GM19099 (cell line): Measurements from ENCODE around the gene CPPED1.

ENCODE experiments used
- POLR2A ChIP-seq: IDR thresholded peaks from 3 replicates; pipeline ENCODE4 v1.6.1; 2011; ENCODE audit warnings: low read depth; ENCODE audit not compliant: insufficient read length; ENCODE audit errors: extremely low read depth

The CPPED1 gene

DNA sequence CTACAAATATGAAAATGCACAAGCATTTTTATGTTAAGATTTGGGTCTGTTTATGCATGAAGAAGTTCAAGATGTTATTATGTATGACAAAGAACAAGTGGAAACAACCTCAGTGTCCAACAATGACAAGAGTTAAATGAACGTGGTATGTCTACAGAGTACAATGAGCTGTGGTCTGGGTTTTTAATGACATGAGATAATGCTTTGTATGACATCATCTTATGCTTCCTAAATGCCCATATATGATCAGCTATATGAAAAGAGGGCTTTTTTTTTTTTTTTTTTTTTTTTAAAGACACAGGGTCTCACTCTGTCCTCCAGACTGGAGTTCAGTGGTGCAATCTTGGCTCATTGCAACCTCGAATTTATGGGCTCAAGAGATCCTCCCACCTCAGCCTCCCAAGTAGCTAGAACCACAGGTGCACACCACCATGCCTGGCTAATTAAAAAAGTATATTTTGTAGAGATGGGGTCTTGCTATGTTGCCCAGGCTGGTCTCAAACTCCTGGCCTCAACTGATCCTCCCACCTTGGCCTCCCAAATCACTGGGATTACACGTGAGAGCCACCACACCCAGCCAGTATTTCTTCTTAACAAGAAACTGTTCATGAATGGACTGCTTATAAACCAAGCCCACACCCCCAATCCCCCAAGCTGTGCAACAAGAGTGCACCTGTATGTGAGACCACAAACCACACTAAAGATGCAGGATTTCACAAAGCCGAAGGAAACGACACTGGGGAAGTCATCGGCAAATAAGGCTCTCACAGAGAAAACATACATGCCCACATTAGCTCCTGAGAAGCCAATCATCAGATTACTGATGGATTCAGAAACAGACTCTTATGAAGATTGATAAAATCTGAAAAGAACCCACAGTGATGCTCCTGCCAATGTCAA lies 114.5 kb downstream of the CPPED1 start:
- no peak for TF ChIP-seq POLR2A

DNA sequence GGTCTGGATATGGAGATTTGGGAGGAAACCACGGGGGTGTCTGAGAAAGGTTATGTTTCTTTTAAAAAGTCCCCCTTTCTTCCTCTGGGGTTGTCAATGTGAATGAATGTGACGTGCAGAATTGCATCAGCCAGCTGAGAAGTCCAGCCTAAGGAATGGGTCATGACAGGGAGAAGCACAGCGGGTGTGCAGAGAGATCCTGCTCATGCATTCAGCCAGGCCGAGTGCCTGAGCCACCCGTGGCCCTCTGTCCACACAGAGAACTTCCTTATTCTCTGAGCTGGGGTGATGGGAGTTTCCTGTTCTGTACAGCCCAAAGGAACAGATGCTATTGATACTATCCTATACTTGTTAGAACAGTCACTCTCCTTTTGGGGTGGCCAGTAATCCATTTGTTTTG lies 117.9 kb downstream of the CPPED1 start:
- TF ChIP-seq POLR2A, result no peak

DNA sequence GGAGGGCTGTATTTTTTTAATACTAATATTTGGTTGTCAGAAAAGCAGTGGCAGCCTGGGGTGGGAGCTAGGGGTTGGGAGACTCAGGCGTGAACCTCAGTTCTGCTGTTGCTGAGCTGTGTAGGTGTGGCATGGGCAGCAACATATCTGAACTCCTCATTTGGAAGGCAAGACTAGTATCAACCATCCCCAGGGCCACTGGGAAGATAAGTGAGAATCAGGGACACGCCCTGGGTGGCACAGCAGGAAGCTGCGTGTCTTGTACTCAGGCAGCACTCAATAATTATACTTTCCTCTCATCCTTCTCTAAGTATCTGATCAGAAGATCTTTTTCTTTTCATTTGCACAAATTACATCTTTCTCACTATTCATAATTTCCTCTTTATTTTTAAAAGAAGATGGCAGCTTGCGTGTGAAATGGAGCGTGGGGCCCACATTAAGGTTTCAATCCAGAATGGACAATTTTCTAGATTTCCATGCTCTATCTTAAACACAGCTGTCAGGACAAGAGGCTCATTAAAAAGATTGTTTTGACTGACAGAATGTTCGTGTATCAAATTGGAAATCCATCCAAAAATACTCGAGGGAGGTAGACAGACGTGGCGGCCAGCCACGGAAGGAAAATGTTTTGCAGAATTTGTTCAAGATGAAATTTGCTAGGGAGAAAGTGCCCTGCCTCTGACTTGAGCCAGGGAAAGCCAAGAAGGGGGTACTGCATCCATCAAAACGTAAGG lies 121.1 kb downstream of the CPPED1 start:
- no peak for TF ChIP-seq POLR2A

DNA sequence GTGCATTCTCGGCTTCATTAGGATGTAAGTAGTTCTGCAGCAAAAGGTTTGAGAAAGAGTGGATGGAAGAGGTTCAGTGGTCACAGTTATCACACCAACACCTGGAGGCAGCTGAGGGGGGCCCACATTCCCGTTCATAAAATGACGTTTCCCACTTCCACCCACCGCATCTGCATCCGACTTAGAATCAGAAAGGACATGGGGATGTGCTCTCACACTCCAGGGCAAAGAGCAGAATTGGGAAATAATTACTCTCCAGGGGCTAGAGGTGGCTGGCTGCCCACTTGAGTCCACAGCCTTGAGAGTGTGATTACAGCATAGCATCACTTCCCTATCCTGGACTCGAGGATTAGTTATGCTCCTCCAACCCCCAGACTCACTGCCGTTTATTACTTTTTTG lies 122.0 kb downstream of the CPPED1 start:
- TF ChIP-seq POLR2A, result no peak

DNA sequence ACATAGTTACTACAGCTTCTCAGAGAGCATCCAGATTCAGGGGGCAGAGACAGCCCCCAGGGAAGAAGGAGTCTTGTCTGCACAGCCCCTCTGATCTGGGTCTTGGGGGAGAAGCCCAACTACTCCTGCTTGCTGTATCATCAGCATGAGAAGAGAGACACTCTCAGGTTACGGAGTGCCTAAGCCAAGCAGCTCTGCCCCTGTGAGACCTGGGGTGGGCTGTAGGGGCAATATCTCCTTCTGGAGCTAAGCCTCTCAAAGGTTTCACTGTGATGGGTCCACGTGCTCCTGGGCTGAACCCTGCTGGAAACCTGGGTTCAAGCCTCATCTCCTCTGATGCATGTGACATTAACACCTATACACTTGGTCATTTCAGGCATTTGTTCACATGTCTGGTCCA lies 123.2 kb downstream of the CPPED1 start:
- TF ChIP-seq POLR2A, result no peak

DNA sequence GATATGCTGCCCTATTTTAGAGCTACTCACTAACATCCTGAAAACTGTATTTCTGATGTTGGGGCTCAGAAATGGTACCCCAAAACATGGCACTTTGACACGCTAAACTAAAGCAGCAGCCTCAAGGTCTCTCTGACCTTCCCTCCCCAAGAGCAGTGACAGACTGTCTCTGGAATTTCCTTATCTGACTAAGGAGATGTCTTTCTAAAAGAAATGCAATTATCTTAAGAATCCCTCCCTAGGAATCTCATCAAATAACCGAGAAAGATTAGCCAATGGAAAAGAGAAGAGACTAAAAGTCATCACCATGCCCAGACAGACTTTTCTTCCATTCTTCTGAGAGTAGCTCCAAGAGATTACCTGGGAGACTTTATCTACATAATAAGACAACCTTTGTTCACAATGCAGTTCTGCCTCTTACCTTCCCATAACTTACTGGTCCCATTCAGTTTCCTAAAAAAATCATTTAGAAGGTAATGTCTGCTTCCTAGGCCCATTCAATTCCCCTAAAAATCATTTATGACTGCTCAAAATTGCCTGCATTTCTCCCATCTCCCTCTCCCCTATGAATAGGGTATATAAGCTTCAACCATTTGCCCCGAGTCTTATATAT lies 123.9 kb downstream of the CPPED1 start:
- TF ChIP-seq POLR2A, result no peak

DNA sequence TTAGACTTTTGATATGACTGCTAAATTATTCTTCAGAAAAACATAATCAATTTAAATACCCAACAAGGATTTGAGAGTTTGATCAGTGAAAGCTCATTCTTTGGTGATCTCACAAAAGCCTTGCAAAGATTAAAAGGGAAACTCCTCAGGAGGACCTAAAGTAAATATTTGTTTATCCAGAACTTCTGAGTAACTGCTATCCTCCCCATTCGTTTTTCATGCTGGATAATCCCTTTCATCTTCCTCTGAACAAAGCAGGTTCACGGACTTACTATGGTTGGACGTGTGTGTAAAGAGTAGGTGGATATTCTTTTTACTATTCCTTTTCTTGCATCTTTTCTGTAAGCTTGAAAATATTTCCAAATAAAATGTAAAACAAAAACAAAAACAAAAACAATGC lies 124.7 kb downstream of the CPPED1 start:
- no peak for TF ChIP-seq POLR2A

DNA sequence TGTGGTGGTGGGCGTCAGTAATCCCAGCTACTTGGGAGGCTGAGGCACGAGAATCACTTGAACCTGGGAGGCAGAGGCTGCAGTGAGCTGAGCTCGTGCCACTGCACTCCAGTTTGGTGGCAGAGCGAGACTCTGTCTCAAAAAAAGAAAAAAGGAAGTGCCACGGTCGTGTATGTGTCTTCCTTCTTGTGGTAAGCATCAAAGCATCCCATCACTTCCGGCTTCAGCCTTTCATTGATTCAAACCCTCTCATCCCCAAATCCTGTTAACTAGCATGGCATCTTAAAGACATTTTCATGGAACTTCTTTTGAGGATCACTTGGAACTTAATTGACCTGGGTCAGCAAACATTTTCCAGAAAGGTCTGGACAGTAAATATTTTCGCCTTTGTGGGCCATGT lies 126.2 kb downstream of the CPPED1 start:
- no peak for TF ChIP-seq POLR2A

DNA sequence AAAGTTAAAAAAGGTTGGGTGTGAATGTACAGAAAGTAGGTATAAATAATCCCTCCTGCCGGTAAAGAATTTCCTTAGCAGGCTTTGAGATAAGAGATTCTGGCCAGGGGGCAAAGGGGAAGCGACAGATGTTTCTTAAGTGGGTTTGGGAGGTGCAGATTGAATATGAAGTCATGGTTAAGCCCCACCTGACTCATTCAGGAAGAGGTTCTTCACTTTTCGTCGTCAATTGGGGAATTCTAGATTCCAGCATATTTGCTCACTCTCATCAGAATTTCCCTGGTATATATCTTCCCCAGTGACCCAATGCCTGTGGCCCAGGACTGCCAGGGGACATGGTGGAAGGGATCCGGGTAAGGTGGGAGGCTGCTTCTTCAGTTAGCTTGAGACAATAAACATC lies 127.8 kb downstream of the CPPED1 start:
- no peak for TF ChIP-seq POLR2A

DNA sequence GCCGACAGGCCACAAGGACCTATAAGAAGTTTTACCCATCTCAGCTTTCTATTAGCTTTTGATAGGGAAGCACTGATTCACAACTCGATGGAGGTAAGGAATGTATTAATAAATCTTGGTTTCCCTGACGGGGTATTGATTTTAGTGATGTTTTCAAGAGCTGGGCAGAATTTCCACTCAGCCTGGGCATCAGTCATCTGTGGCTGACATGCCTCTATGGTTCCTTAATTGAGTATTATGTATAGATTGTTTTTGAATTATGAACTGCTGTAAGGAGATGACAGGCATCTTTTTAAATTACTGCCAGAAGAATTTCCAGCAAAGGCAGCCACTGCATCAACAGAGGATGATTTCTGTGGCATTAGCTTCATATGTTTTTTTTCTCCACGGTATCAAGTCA lies 128.6 kb downstream of the CPPED1 start:
- no peak for TF ChIP-seq POLR2A

DNA sequence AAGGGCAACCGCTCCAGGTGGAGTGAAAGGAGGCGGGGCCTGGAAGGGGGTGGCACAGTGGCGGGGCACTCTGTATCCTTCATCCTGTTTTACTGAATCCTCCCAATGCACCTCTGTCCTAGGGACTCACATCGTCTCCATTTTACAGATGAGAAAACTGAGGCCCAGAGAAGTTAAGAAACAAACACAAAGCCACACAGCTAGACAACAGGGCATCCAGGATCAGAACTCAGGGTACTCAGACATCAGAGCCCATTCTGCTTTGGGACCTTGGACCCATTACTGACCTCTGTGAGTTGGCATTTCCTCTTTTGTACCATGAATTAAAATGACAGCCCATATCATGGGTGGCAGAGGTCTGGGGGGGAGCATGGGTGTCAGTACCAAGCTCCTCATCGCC lies 129.2 kb downstream of the CPPED1 start:
- TF ChIP-seq POLR2A, result no peak

DNA sequence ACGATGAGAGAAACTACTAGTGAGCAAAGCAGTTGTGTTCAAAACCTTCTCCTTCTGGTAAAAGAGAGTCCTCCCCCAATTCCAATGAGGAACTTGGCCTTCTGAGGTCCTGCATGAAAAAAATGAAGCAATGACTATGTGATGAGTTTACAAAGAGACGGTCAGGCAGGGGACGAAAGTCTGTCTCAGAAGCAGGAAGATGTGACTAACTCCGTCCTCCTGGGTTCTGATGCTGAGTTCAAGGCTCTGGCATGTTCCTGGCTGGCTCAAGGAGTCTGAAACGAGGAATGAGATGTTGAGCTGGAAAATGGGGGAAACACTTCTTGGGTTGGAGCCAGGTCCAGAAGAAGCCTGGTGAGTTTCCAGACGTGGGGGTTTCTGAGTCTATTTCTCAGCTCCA lies 129.6 kb downstream of the CPPED1 start:
- TF ChIP-seq POLR2A, result no peak

DNA sequence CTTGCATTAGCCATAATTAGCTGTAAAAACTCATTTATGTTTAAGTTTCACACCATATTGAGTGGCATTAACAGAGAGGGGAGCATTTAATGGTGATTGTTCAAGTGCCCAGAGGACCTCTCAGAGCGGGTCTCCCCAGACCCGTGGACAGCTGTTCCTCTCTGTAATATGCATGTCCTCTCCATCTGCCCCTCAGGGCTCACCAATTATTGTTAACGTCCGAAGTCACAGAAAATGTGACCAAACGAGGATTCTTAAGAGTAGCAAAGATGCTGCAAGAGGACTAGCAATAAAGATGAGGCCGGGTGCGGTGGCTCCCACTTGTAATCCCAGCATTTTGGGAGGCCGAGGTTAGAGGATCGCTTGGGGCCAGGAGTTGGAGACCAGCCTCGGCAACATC lies 130.2 kb downstream of the CPPED1 start:
- no peak for TF ChIP-seq POLR2A

DNA sequence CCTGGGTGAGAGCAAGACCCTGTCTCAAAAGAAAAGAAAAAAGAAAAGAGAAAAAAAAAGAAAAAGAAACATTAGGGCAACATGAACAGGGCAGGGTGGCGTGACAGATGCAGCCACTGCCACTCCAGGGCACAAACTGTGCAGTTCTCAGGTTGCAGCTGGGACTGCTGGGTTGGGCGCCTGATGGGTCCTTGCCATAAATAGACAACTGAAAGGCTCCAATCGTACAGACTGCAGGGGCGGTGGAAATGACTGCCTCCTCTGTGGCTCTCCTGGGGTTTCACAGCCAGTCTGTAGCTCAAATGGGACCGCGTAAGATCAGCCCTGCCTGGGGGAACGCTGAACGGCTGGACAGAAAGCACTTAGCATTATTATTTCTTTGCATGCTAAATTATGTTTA lies 130.7 kb downstream of the CPPED1 start:
- TF ChIP-seq POLR2A, result no peak

DNA sequence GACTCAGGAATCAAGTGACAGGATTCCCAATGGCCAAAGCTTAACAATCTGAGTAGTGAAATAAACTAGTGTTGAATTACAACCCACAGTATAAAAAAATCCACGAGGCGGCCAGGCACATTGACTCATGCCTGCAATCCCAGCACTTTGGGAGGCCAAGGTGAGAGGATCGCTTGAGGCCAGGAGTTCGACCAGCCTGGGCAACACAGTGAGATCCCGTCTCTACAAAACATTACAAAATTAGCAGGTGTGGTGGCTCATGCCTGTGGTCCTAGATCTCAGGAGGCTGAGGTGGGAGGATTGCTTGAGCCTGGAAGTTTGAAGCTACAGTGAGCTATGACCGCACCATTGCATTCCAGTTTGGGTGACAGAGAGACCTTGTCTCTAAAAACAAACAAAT lies 133.8 kb downstream of the CPPED1 start:
- no peak for TF ChIP-seq POLR2A

DNA sequence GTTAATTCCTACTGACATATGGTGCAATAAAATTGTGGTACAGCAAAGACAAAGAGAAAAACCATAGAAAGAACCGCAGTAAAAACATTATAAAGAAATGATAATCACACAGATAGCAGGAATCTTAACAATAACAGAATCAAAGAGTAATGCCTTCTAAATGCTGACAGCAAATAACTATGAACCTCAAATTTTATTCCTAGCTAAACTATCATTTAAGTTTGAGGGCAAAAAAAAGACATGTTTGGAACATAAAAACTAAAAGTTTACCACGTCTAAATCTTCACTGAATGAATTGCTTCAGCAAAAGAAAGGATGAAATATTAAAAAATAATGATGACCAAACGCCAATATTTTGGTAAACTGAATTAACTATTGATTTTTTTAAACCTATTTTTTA lies 135.8 kb downstream of the CPPED1 start:
- TF ChIP-seq POLR2A, result no peak
